HG02571 (cell line): Measurements from ENCODE around the gene FCF1.

Experiments used
- ATAC-seq: cut with Tn5 transposase; IDR thresholded peaks from one replicate; pipeline ENCODE4 v1.9.1; 2021; ENCODE audit warnings: mild to moderate bottlenecking, moderate library complexity; ENCODE audit not compliant: unreplicated experiment

Gene FCF1, protein sequence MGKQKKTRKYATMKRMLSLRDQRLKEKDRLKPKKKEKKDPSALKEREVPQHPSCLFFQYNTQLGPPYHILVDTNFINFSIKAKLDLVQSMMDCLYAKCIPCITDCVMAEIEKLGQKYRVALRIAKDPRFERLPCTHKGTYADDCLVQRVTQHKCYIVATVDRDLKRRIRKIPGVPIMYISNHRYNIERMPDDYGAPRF

DNA sequence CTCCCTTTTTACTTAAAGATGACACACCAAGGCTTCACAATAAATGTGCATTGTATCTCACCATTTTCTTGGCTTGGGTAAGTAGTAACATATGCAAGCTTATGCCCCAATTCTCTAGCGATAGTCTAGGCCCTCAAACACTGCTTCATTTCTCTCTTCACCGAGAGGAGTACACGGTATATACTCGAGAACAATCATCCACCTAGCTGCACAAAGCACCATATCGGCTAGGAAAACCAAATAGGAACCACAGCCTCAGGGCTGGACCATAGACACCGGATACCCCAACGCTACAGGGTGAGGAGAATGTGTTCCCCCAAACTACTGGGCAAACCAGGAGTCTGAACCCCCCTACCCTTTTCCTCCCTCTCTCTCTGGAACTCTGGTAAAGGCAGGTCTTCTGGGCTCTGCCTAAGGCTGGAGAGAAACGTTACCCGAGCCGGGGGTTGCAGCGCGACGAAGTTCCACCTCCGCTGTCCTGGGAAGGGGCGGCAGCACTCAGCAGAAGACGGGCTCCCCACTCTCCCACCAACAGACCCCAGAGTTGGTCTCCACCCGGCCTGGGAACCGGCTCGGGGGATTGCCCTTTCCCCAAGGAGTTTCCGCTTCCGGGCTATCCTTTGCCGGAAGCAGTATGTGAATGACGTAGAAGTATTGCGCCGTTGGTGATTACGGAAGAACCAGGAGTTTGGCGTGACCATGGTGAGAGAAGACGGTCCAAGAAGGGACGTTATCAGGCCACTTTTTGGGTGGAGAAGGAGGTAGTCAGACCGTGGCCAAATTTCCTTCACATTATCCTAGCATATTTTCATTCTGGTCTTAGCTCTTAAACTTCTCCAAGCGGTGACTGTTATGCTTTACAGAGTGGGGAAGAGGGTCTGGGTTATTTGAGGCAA is at the start of gene FCF1, which contains the start of gene AREL1:
FCF1 (plus strand) TSS at position 646 of the 896 bp plus-strand sequence; CDS start at position 700, 54 bp downstream.
AREL1 (minus strand) TSS at position 582 of the 896 bp plus-strand sequence. CDS start 27,465 bp downstream, outside the sequence.
- peak; percentile 95 for ATAC-seq

DNA sequence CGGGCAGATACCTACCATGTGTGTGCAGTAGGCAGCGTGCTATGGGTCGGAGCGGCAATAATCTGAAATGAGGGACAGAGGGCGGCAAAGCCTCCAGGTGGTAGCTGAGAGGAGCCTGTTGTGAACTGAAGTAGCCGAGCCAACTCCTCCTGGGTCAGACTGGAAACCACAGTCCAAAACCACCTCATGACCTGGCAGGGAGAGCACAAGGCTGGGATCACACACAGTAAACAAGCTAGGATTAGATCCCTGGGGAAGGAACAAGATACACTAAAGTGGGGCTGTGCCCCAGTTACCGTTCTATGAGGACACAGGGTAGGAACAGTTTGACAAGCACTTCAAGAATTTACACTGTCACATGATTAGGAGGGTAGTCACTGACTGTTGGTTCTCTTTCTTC is 49.1 kb upstream of the FCF1 start:
- ATAC-seq = no peak

DNA sequence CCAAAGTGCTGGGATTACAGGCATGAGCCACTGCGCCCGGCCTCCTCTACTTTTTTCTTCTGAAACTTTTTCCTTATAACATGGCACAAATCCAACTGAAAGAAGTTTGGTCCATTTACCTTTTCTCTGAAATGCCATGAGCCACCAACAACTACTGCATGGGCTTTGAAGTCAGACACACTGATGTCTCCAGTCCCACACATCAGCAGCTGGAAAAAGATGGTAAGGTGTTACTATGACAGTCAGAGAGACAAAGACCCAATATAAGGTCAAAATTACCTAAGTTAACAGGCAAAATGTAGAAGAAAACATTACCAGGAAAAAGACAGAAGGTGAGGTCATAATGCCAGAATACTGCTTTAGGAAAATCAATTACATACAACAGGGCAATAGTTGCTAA is 48.2 kb upstream of the FCF1 start:
- no peak for ATAC-seq

DNA sequence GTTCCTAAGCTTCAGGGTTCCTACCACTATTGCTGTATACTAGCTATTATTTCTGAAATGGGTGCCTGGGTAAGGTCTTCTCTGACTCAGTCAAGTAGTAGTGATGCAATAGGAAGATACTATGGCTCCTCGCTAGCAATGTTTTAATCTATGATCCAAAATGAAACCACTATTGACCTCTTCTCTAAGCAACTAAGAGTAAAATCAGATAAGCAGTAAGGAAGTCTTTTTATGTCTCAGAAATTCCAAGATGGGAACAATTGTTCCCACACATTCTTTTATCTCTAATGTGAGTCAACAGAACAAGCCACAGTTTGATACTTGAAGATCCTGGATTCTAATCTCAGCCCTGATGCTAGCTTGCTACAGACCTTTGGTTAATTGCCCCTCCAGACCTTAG is 45.2 kb upstream of the FCF1 start:
- no peak for ATAC-seq

DNA sequence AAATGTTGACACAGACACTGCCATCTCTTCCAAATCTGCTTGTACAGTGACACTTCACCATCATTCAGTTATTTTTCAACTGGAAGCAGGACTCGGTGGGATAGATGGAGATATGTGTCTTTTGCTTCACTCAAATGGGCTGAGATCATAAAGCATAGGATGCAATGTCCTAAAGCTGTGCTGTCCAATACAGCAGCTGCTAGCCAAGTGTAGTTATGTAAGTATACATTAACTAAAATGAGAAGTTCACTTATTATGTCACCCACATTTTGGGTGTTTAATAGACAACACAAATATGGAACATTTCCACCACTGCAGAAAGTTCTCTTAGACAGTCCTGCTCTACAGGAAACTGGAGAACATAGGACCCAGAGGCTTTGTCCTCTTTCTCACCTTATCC is 43.7 kb upstream of the FCF1 start:
- no peak for ATAC-seq

DNA sequence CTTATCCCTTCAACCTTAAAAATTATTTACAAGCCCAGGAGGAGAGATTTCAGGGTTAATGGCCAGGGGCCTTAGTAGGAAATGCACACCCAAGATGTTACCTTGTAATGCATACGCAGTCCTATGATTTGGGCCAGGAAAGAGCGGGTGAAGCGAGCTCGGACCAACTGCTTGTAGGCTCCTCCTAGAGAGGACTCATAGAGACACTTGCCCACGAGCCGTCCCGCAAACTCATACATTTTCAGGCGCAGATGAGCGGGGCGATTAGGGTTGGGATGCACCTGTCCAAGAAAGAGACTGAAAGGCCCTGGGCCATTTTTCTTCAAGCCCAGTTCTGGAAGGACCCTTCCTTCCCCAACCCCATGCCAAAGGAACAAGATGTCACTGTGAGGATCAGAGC is 43.1 kb upstream of the FCF1 start:
- no peak for ATAC-seq

DNA sequence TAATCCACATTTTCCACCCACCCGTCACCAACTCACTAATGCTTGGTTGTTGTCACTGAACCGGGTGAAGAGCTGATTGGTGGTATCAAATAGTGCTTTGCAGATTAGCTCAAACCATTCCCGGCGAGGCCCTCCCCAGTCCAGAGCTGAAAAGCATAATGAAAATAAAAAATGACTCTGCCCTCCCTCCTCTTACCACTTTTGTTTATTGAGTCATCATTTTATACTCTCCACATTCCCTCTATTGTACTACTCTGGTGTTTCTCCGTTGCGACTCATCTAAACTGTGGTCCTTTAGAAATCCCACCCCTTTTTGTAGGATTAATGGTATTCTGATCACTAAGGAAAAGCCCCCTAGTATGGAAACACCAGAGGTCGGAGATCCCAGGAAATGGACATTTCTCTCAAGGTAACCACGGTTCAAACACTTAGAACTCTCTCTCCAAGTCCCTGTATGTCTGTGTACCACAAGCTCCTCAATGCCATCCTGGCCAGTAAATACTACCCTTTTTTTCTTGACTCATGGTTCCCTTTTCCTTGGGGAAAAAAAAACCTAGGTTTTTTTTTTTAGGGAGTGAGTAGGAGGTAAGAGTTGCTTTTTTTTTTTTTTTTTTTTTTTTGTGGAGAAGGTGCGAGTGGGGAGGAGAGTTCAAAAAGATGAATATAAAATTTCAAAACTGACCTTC is 42.1 kb upstream of the FCF1 start:
- no peak for ATAC-seq

DNA sequence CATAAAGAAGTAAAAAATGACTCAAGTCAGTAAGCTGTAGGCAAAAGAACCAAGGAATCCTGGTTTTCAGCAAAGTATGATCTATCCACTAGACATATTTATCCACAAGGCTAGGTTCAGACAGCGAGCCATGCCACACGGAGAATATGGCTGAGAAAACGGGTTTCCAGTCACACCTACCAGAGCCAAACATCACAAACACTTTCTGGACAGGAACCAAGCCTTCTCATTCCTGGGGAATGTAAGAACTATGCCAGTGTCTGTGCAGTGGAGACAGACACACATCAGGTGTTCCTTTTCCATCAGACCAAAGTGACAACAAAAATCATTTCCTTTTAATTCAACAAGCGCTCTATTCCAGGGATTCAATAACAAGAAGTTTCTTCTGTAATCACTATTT is 41.2 kb upstream of the FCF1 start:
- ATAC-seq = no peak

DNA sequence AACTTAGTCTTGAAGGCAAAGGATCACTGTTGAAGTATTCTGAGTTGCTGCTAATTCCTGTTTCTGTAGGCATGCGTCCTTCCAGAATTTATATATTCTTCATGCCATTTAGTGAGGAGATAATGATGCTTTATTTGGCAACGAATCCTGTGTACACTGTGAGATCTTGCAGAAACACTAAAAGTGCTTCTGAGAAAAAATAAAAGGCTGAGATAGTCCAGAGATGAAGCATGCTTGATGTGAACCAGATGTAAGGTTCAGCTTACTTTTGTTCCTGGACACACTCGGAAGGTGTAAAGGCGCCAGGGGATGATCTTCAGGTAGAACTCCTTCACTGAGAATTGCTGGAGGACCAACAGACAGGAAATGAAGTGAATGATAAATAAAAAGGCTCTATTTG is 39.2 kb upstream of the FCF1 start:
- ATAC-seq = no peak

DNA sequence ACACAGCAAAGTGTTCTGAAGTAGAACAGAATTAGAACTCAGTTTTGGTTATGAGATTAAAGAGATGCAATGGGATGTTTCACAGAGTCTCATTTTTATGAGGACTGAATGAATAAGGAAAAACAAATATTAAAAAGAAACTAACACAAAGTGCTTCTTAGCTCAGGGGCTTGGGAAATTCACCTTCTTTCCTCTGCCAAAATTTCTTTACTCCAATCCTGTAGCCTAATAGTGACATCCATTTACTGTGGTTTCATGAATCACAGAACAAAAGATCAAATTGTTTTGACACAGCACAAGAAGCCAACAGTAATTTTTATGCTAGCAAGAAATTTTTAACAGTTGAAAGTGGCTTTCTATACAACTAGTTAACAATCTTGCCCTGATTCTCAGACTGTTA is 37.7 kb upstream of the FCF1 start:
- ATAC-seq = no peak

DNA sequence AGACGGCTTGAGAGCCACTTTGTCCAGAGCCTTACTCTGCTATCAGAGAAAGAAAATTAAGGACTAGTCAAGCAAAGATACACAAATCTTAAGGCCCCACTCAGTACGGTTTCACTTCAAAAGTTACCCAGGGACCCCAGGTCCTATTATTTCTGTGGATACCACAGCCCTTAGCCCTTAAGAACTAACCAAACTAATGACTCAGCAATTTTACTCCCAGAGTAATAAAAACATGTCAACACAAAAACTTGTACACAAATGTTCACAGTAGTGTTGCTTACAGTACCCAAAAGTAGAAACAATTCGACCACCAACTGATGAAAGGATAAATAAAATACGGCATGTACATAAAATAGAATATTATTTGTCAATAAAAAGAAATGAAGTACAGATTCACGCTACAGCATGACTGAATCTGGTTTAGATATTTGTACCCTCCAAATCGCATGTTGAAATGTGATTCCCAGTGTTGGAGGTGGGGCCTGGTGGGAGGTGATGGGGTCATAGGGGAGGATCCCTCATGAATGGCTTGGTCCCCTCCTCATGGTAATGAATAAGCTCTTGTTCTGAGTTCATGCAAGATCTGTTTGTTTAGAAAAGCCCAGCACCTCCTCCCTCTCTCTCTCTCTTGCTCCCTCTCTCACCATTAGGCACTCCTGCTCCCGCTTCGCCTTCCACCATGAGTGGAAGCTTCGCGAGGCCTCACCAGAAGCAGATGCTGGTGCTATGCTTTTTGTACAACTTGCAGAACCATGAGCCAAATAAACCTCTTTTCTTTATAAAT is 30.6 kb upstream of the FCF1 start:
- no peak for ATAC-seq

DNA sequence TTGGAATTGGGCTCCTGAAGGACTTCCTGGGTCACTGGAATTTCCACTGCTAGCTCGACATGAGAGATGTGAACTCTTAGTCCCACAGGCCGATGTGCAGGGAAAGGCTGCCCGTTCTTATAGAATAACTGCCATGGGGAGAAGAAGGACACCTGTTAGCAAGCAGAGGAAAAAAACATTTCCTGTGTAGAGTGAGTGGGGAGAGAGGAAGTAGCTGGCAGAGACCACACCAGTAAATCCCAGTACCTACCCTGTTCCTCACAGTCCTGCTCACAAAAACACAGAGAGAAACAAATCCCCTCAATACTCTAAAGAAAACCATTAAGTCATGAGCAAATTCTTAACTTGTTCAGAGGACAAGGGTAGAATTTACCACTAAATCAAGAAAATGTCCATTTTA is 29.5 kb upstream of the FCF1 start:
- no peak for ATAC-seq

DNA sequence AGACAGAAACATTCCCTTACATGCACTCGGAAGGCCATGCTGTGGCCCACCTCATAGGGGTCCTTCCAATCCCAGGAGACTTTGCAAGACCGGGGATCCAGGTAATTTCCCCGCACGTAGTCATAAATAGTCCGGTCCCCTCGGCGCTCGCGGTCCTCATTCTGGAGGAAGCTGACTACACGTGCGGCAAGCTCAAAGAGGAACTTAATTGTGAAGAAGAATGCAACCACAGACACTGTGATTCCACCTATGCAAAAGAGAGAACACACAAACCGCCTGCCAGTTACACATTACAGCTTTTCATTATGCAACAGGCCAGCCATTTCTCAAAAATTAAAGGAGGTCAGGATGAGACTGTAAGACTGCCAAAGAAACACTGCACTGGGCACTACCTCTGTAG is 28.5 kb upstream of the FCF1 start:
- ATAC-seq = no peak

DNA sequence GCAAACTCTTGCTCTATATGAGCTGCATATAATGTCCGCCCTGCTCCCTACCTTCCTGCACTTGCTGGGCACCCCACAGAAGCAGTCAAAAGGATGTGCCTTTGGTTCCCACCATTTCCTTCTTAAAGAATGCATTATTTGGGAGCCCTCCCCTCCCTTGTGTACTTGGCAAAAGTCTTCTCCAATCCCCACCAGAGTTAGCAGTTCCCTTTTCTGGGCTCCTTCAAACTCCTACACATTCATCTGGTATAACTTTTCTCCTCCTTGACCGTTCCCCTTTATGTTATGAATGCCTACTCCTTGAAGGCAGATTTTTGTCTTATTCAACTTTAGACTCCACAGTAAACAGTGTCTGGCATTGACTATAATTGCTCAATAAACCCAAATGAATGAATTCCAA is 27.9 kb upstream of the FCF1 start:
- ATAC-seq = no peak

DNA sequence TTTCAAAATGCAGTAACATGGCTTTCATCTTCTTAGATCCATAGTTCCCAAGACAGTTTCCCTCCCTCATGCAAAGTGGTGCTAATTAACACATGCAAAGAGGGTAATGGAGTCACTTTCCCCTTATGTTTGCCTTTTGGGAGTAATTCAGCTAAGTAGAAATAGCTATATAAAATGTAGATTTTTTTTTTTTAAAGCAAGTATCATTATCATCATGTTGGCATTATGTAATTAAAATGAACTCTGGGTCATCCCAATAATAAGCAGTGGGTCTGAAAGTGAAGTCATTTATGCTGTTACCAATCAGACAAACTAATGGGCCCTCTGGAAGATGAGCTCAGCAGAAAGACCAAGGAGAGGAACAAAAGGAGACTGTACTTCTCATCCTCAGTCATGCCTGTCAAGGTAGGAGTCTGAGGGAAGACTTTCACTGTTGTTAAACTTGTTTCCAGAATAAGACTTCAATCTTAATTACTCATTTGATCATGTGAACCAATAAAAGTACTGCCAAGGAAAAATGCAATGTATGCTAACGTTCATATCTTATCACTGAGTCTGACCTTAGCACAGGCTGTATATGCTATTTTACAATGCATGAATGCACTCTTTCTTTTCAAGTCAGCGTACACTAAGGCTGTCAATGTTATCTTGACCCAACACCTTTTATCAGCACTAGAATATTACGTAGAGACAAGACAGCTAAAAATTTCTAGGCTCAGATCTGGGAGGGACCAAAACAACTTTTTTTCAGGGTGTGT is 26.8 kb upstream of the FCF1 start:
- ATAC-seq = no peak

DNA sequence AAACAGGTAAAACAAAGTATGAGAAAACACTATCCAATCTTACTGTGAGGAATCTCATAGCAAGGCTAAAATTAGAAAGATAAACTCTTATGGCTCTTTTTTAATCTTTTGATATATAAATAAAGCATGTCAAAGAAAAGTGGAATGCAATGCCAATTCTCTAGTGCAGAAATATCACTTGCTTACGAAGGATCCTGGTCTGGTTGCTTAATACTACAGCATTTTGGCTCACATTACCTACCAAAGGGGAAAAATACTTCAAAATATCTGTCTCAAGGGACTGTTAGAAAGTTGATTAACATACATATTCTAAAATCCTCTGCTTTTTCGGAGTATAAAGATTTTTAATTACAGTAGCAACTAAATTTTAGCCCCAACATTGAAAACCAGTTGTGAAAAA is 21.5 kb upstream of the FCF1 start:
- ATAC-seq = no peak

DNA sequence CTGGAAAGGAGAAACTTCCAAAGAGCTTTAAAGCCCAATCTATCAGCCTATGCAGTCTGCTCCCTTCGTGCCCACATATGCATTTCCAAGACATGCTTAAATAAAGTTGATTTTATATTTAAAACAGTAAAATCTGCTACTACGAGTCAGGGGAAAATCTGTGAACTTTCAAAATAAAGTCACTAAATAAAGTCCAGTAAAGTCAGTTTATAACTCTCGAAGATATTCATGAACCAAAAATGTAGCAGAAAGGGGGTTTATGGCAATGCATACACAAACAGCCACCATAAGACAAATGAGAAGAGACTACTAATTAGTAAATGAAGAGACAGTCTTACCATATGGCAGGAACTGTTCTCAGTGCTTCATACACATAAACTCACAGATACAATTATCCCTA is 19.8 kb upstream of the FCF1 start:
- no peak for ATAC-seq

DNA sequence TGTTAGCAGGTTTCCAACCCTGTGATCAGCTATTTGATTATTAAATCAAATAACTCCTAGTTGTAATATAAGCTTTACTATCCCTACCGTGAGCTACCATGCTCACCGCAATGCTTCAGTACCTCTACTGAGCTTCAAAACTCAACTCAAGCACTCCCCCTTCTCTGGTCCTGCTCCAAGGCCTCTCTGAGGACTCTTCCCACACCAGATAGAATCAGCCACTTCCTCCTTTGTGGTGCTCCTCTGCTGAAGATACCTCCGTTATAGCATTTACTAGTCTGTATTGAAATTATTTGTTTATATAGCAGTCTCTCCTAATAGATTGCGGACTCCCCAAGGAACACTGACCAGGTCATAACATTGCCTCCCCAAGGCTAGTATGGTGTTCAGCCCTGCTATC is 17.5 kb upstream of the FCF1 start:
- ATAC-seq = no peak

DNA sequence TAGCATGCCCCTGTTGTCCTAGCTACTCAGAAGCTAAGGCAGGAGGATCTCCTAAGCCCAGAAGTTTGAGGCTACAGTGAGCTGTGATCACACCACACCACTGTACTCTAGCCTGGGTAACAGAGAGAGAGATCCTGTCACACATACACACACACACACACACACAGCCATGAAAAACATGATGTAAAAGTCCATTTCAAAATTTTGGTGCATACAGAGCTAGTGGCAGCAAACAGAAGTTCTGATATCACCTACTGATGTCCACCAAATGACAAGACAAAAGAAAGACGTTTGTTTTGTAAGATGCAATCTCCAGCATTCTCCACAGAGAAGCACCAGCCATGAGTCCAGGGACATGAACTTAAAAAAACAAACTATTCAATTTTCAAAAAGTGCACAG is 15.9 kb upstream of the FCF1 start:
- no peak for ATAC-seq

DNA sequence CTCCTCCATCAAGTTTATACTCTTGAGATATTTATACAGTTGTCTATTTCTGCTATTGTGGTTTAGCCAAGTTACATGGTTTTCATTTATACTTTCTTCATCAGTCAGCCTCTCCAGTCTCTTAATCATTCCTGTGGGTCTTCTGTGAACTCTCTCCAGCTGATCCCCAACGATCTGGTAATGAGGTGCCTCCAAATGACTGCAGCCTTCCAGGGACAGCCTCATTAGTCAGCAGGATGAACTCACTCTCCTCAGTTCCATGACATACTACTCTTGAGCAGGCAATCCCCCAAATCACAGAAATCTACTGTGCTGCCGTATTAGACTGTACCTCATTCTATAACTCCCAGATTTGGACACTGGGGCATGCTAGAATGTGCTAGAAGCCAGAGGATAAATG is 15.4 kb upstream of the FCF1 start:
- no peak for ATAC-seq
